T-helper 1 cell (primary cell): Measurements from ENCODE around the gene ZBTB7A.

Source experiments
- DNase-seq, 5 donors: peaks; one replicate each; pipeline ENCODE4 v3.0.0-alpha.2; 2012 to 2020
- total RNA-seq, 4 donors: gene quantifications; one replicate each; lab custom pipeline; 2026; lab: John Stamatoyannopoulos, UW

The ZBTB7A gene
- 30.6 to 49.0 (median 46.2) reads per million in 4 donors for total RNA-seq

GRCh38 chr19:4066682-4067395, at the start of gene ZBTB7A:
TSS of gene ZBTB7A (minus strand) at chr19:4066899. CDS start at chr19:4055232, 11,667 bp downstream.
- DNase-seq = peak; percentile 63 to 82 (median 76)

GRCh38 chr19:4115818-4116385, 49.2 kb upstream of the ZBTB7A start:
- no peak for DNase-seq

- DNase-seq = peak; percentile 30 to 73 (median 53)
These were observed 48.5 kb upstream of the ZBTB7A start for GRCh38 chr19:4115050-4115817.

- DNase-seq = no peak
These were observed 47.5 kb upstream of the ZBTB7A start for GRCh38 chr19:4114181-4114580.

- DNase-seq = no peak
These were observed 46.8 kb upstream of the ZBTB7A start for GRCh38 chr19:4113398-4114088.

- no peak for DNase-seq
These were observed 45.7 kb upstream of the ZBTB7A start for GRCh38 chr19:4112367-4112766.

GRCh38 chr19:4109626-4109945, 42.9 kb upstream of the ZBTB7A start:
- no peak for DNase-seq

- peak; percentile 36 to 59 (median 58) for DNase-seq
These were observed 42.3 kb upstream of the ZBTB7A start for GRCh38 chr19:4108767-4109625.

GRCh38 chr19:4103080-4103433, 36.4 kb upstream of the ZBTB7A start:
- no peak for DNase-seq

- no peak for DNase-seq
These were observed 35.8 kb upstream of the ZBTB7A start for GRCh38 chr19:4102339-4103079.

- no peak for DNase-seq
These were observed 34.7 kb upstream of the ZBTB7A start for GRCh38 chr19:4101496-4101770.

GRCh38 chr19:4100647-4101495, 34.2 kb upstream of the ZBTB7A start:
- no peak for DNase-seq

GRCh38 chr19:4099041-4099764, 32.5 kb upstream of the ZBTB7A start:
- DNase-seq = no peak

GRCh38 chr19:4098493-4098892, 31.8 kb upstream of the ZBTB7A start:
- no peak for DNase-seq

GRCh38 chr19:4097501-4097900, 30.8 kb upstream of the ZBTB7A start:
- DNase-seq = no peak

GRCh38 chr19:4096049-4096892, 29.6 kb upstream of the ZBTB7A start:
- DNase-seq = no peak

- no peak for DNase-seq
These were observed 28.8 kb upstream of the ZBTB7A start for GRCh38 chr19:4095488-4095844.

GRCh38 chr19:4094761-4095487, 28.2 kb upstream of the ZBTB7A start:
- no peak for DNase-seq

- no peak for DNase-seq
These were observed 27.6 kb upstream of the ZBTB7A start for GRCh38 chr19:4094291-4094690.
